Right ventricle myocardium inferior (tissue), 1 donor: ENCODE results near the gene LACTB. TPM values are rescaled to one million over a fixed set of nuclear protein-coding genes. Genes with fewer than 3 reads are reported as not detected.
A peak's percentile ranks its signal among the peaks of the same experiment; 100 is the strongest.

Experiments
- ATAC-seq: fragments of 200-7000 bp; cut with Tn5 transposase; one replicate; pipeline ENCODE4 v1.9.1; 2020; ENCODE audit warnings: mild to moderate bottlenecking, moderate library complexity
- DNase-seq: peaks from one replicate; pipeline ENCODE4 v3.0.0; 2021; ENCODE audit errors: missing footprints
- intact Hi-C: fragments of 100-400 bp; cut with DNase I; formaldehyde crosslinking; loops from one replicate; pipeline ENCODE4 v1.11.0; 2022
- total RNA-seq: library from RNA; stranded (reverse); fragmentation: NEBNext Ultra II Directional; extraction: Animal tissue kit (Norgen Biotek cat#: 25700); gene quantifications from one replicate; pipeline ENCODE4 v1.2.1, GENCODE V29; 2021
- donor health status: DM: no; HTN: yes; CAD: no; lungs with severe emphysema.

LACTB gene
- total RNA-seq, 1 donor from 2014 or later = 29.5 TPM

DNA sequence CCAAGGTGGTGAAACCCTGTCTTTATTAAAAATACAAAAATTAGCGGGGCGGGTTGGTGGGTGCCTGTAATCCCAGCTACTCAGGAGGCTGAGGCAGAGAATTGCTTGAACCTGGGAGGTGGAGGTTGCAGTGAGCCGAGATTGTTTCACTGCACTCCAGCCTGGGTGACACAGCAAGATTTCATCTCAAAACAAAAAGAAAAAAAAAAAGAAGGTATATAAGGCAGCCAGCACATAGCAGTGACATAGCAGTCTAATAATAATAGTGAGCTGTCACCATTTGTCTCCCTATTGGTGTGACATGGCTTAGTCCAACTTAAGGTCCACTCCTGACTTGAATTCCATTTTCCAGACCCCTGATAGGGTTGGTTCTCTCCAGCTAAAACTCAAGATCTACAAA lies 8.8 kb upstream of the LACTB start:
- DNase-seq (no peak), ATAC-seq (no peak)
- intact Hi-C loops = no loop called here

DNA sequence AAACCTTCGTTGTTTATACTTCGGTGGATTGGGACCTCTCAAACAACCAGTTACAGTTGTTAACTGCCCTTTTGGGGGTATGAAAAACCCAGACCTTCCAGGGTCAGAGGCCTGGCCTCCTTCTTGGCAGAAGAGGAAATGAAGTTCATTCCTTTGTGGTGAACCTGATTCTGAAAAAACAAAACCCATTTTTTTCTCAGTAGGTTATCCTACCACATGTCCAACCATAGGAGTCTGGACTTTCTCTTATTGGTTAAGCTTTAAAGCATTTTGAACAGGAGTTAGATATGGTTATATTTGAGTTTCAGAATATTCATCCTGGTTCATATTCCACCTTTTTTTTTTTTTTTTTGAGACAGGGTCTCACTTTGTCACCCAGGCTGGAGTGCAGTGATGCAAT lies 7.2 kb upstream of the LACTB start:
- intact Hi-C loops = no loop called here
- DNase-seq = no peak
- ATAC-seq = no peak

DNA sequence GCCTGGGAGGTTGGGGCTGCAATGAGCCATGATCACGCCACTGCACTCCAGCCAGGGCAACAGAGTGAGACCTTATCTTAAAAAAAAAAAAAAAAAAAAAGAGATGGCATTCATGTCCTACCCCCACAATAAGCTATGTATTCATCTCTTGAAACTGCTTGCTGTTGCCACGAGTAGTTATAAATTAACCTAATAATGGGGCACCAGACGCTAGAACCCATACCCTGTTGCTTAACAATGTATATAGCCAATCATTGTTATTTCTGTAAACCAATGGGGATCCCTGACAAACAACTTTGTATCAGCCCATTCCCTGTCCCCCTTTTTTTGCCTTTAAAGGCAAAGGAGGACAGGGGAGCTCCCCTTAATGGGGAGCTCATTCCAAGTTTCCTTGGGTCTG lies 2.8 kb upstream of the LACTB start:
- no peak for ATAC-seq
- intact Hi-C loops = no loop called here
- DNase-seq = no peak

DNA sequence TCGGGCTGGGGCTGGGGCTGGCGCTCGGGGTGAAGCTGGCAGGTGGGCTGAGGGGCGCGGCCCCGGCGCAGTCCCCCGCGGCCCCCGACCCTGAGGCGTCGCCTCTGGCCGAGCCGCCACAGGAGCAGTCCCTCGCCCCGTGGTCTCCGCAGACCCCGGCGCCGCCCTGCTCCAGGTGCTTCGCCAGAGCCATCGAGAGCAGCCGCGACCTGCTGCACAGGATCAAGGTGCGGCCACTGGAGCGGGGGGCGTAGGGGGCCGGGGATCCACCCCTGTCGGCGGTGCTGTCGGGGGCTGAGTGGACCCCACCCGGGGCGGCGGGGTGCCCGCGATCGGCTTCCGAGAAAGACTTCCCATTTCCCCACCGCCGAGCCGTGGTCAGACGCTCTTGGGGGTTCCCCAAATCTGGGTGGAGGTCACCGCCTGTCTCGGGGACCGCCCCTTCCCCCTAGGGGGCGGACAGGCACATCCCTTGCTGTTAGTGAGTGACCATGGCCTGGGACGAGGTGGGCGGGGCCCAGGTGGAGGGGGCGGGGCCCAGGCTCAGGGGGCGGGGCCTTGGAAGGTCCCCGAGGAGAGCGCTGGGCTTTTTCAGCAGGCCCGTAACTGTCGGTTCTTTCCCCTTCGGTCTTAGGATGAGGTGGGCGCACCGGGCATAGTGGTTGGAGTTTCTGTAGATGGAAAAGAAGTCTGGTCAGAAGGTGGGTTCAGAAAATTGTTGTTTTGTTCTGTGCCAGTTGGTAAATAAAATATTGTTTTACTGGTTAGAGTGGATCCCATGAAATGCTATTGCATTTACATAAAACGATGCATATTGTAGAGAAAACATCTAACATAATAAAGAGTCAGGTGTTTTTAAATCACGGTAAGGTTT lies 578 bp downstream of the LACTB start:
- intact Hi-C loops = loop anchor here (5.0 kb wide), 1 partner anchor 35 kb away; the partner anchor contains the start of gene RPS27L
- peak; percentile 98 for ATAC-seq

DNA sequence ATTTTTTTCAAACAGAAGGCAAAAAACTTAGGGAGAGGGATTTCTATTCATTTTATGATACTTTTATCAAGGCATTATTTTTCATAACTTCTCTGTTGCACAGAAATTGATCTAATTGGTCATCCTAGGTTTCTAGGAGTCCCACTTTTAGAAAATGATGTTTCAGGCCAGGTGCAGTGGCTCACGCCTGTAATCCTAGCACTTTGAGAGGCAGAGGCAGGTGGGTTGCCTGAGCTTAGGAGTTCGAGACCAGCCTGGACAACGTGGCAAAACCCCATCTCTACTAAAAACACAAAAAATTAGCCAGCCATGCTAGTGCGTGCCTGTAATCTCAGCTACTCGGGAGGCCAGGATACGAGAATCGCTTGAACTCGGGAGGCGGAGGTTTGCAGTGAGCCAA lies 2.8 kb downstream of the LACTB start:
- ATAC-seq (no peak), DNase-seq (no peak)
- intact Hi-C loops = loop anchor here (5.0 kb wide), 1 partner anchor 33 kb away; the partner anchor contains the start of gene RPS27L

More for the DNA sequence above, 578 bp downstream of the LACTB start:
- DNase-seq = peak; percentile 94

DNA sequence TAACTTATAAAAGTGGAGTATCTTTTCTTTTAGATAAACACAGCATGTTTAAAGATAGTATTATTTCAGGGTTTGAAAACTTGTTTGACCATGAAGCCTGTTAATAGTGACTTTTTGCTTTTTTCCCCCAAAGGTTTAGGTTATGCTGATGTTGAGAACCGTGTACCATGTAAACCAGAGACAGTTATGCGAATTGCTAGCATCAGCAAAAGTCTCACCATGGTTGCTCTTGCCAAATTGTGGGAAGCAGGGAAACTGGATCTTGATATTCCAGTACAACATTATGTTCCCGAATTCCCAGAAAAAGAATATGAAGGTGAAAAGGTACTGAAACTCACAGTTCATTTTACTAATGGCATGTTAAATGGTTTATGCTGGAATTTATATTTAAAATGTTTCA lies 5.1 kb downstream of the LACTB start:
- ATAC-seq = no peak
- intact Hi-C loops = no loop called here

DNA sequence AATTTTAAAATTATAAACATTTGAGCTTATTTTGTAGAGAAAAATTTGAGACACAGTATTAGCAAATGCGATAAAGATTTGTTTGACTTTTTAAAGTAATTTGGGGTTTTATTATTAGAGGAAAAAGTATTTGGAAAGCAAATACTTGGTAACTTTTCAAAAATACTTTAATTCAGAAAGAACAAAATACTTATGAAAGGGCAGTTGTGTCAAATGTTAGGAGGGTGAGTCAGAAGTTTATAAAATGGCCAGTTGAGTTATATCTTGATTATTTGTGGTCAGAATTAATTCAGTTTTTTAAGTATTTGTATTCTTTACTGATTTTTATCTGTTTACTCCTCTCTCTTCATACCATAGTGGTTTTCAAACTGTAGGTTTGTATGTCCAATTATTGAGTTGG lies 12.1 kb downstream of the LACTB start:
- DNase-seq (no peak), ATAC-seq (no peak)
- intact Hi-C loops = no loop called here

More for the DNA sequence above, 5.1 kb downstream of the LACTB start:
- no peak for DNase-seq

DNA sequence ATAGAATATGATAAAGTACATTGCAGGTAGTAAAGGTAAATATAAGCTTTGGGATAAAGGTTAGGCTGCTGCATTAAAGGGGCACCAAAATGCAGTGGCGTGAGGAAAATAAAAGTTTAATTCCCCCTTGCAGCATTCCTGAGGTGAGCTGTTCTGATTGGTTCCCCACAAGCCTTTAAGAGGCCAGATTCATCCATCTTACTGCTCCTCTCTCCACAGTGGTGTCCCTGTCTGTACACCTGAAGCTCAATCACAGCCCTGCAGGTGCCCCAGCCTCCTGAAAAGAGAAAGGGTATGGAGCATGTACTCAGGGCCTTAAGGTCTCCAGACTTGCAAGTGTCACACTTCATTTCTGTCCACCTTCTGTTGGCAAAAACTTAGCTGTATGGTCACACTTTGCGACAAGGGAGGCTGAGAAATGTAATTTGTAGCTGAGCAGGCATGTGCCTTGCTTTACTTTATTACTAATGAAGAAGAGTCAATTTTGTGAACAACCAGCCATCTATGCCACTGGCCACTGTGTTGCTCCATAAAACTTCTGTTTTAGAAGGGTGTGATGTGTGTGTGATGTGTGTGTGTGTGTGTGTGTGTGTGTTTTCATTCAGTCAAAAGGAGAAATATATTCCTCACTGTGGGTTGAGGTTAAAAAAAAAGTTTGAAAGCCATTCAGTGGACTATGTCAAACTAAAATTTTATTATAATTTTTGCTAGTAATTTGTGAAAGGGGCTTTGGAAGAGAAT lies 12.8 kb downstream of the LACTB start:
- ATAC-seq = no peak
- intact Hi-C loops = no loop called here
- DNase-seq = no peak

DNA sequence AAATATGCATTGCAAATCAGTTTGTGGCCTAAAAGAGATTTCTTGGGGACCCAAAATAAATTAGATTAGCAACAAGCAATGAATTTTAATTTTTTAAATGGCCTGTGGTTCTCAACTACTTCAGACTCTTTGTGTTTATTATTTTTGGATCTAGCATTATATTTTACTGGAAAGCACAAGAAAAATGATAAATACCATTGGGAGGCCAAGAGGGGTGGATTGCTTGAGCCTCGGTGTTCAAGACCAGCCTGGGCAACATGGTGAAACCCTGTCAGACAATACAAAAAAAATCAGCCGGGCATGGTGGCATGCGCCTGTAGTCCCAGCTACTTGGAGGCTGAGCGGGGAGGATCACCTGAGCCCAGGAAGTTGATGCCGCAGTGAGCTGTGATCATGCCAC lies 13.6 kb downstream of the LACTB start:
- intact Hi-C loops = no loop called here
- no peak for DNase-seq

DNA sequence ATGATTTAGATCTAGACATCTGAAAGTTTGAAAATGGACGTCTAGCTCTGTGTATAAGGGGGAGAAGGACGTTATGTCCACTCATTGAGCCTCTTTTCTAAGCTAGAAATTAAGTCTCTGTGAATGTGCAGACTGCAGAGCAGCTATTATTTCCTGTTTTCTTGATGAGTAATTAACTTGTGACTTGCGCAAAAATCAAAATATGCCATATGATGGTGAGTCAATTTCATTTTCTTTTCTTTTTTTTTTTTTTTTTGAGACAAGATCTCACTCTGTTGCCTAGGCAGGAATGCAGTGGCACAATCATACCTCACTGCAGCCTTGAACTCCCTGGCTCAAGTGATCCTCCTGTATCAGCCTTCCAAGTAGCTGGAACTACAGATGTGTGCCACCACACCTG lies 14.1 kb downstream of the LACTB start:
- no peak for ATAC-seq
- DNase-seq = no peak
- intact Hi-C loops = no loop called here

More for the DNA sequence above, 13.6 kb downstream of the LACTB start:
- no peak for ATAC-seq

DNA sequence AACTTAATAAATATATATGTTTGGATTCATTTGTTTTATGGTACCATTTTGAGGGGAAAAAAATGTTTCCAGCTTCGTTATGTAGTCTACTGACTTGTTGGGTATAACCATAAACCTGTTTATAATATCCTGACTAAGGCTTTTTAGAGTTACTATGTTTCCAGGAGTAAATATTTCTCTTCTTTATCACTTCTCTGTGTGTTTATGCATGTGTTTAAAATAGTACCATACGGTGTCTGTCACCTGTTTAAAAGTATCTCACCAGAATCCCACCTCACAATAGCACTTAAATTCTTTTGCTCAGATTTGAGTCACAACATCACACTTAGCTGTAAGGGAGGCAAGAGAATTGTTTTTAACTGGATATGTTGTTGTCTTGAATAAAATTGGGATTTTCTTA lies 15.1 kb downstream of the LACTB start:
- no peak for DNase-seq
- intact Hi-C loops = no loop called here
- no peak for ATAC-seq

DNA sequence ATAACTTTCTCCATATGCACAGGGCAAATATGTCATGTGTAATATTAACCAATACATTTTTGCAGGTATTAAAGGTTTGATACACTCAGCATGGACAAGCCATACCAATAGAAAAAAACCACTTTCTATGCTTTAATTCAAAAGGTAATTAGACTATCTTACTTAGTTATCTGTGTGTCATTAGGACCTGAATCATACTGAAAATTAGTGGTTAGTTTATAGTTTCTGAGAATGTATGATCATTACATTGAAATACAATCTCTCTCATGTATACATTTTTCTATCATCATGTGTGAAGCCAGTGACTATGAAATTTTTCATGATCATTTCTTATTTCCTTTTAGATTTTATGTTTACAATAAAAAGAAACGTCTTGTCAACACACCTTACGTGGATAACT lies 19.3 kb downstream of the LACTB start:
- no peak for ATAC-seq
- intact Hi-C loops = no loop called here
- DNase-seq = no peak

DNA sequence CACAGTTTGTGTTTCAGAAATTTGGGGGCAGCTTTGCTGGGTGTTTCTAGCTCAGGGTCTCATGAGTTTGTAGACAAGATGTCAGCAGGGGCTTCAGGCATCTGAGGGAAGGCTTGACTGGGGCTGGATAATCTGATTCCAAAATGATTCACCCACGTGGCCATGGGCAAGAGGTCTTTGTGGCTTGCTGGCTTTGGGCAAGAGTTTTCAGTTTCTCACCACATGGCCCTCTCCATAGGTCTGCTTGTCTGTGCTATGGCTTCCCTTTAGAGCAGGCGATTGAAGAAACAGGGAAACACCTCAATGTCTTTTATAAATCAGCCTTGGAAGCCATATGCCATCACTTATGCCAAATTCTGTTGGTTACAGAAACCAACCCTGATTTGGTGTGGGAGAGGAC lies 23.8 kb downstream of the LACTB start:
- intact Hi-C loops = no loop called here
- no peak for ATAC-seq
- DNase-seq = no peak

DNA sequence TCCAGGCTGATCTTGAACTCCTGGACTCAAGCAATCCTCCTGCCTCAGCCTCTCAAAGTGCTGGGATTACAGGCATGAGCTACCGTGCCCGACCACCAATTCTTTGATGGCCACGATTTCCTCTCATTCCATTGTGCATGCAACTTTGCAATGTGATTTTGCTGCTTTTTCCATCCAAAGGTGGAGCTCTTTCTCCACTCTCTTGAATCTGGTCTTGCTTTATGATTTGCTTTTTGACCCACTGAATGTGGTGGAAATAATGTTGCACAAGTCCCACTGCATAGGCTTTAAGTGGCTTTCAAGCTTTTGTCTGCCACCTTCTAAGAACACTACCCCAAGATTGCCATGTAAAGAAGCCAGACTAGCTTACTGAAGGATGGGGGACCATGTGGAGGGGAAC lies 25.0 kb downstream of the LACTB start:
- ATAC-seq (no peak), DNase-seq (no peak)
- intact Hi-C loops = no loop called here

DNA sequence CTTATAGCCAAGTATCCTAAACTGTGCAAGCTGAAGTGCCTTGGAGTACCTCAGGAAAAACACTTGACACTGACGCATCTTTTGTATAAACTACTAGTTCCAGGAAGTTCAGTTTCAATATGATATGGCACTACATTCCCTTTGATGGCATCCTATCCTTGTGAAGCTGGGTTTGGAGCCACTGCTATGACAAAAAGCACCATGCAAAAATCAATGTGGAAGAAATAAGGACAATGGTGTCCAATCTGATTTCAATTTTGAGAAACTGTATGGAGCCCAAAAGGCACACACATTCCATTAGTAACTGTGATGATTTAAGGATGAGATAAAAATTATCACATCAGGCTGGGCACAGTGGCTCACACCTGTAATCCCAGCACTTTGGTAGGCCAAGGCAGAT lies 30.0 kb downstream of the LACTB start:
- DNase-seq (no peak), ATAC-seq (no peak)
- intact Hi-C loops = loop anchor here (10.0 kb wide), 1 partner anchor 93 kb away; no protein-coding TSS in a partner anchor

DNA sequence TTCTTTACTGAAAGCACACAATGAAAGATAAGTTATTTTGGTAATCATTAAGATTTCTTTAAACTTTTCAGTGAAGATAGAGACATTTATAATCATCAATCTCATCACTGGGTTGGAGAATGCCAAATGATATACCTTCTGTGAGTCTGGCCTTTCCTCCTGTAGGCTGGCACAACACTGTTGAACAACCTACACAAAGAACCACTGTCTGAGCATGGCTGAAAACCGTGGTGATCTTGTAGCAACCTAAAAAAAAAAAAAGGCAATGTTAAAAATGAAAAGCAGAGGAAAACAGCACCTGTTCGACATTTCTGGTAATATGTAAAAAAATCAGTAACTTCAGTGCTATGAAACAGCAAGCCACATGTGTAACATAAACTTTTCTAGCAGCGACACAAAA lies 33.8 kb downstream of the LACTB start:
- intact Hi-C loops = loop anchor here (5.0 to 10.0 kb wide), 2 partner anchors 33 to 89 kb away; partner anchors contain the start of gene LACTB
- no peak for DNase-seq

DNA sequence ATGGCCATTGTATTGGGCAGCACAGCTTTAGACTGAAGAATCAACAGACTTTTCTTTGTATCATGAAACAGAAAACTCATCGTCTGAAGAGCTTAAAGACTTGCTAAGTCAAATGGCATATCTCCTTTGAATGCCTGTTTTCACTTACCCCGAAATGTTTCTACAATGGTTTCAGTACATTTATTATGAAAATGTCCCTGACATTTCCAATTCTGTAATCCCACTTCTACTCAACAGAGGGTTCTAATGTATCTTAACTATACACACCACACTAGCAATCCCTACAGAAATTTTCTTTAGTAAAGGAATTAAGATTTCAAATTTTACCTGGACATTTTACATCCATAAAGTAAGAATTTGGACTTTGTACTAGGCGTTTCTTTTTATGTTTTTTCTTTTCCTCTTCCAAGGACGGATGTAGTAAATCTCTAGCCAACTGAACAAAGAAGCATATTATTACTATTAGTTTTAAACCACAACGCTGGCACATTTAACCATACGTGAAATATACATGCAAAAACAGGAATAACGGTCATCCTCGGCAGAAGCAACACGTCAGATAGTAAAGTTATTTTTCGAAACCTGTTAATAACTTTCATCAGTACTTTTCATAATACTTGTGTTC lies 34.5 kb downstream of the LACTB start:
- ATAC-seq (no peak), DNase-seq (no peak)
- intact Hi-C loops = loop anchor here (2.0 to 10.0 kb wide), 4 partner anchors 33 to 121 kb away; partner anchors contain the start of genes APH1B, LACTB and RAB8B

More for the DNA sequence above, 33.8 kb downstream of the LACTB start:
- no peak for ATAC-seq

DNA sequence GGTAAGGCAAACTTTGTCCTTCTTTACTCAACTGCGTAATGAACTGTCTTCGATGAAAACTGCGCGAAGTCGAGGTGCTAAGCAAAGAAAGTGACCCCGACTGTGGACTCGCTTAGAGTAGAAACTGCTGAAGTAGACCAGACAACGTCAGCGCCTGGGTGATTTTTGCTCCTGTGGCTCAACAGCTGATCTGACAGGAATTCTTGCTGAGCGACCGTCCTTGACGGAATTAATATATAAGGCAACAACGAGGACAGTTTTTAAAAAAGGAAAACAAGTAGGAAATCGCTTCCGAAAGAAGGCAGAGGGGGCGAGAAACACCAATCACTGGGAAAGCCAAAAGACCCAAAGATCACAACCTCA lies 35.1 kb downstream of the LACTB start:
- ATAC-seq (peak; percentile 28), DNase-seq (no peak)
- intact Hi-C loops = loop anchor here (2.0 to 10.0 kb wide), 4 partner anchors 32 to 120 kb away; partner anchors contain the start of genes APH1B, LACTB and RAB8B
